Hepatocyte (in vitro differentiated cells): ENCODE data around the gene LRRC51.

Experiments used
- EZH2 ChIP-seq: fragments of 200-600 bp; sonication (generic); IDR thresholded peaks from 2 replicates; pipeline ENCODE4 v1.6.1; 2016; ENCODE audit warnings: antibody characterized with exemption, mild to moderate bottlenecking, borderline replicate concordance
- TF ChIP-seq, protein P1 (sequence below): fragments of 200-600 bp; sonication (generic); IDR thresholded peaks from 2 replicates; pipeline ENCODE4 v1.5.1; 2016; ENCODE audit warnings: antibody characterized with exemption, mild to moderate bottlenecking; ENCODE audit not compliant: poor library complexity

DNA sequence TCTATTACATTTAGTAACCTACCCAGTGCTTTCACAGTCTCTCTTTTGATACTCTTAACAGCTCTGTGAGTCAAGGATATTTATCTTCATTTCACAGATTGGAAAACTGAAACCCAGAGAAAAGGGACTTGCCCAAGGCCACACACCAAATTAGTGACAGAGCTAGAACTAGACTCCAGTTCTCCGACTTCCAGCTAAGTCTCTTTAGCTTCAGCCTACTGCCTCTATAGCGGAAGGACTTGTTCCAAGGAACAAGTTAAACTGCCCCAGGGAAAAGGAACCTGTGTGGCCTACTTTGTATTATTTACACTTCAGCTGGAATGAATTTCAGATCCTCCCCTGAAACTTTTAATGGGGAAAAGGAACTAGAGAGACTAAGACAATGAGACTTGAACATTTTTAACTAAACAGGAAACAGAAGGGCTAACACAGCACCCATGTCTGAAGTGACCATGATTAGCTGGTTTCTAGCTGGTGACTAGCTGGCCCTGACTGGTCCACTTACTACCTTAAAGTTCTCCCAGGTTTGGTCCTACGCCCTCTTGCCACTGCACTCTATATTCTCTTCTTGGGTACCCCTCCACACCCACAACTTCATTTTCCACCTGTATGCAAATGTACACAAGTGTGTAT is 1.3 kb downstream of the LRRC51 start:
- TF ChIP-seq, protein P1, sequence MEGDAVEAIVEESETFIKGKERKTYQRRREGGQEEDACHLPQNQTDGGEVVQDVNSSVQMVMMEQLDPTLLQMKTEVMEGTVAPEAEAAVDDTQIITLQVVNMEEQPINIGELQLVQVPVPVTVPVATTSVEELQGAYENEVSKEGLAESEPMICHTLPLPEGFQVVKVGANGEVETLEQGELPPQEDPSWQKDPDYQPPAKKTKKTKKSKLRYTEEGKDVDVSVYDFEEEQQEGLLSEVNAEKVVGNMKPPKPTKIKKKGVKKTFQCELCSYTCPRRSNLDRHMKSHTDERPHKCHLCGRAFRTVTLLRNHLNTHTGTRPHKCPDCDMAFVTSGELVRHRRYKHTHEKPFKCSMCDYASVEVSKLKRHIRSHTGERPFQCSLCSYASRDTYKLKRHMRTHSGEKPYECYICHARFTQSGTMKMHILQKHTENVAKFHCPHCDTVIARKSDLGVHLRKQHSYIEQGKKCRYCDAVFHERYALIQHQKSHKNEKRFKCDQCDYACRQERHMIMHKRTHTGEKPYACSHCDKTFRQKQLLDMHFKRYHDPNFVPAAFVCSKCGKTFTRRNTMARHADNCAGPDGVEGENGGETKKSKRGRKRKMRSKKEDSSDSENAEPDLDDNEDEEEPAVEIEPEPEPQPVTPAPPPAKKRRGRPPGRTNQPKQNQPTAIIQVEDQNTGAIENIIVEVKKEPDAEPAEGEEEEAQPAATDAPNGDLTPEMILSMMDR: no peak
- TF ChIP-seq EZH2: no peak
